Stimulated activated CD8-positive, alpha-beta memory T cell treated with anti-CD3 and anti-CD28 coated beads, Interleukin-12 subunit alpha, Interleukin-12 subunit beta, amount 100 ng/mL, for 4 hours (primary cell): ENCODE results near the gene IKBKG.
"Not testable (repeated sequence)": the region's sequence is repeated elsewhere in the genome, so short reads cannot be mapped to it uniquely, and the experiment has no call there.

Experiments
- DNase-seq: peaks from one replicate; pipeline ENCODE4 v3.0.0-alpha.2; 2020; ENCODE audit warnings: low read depth

IKBKG gene

DNA sequence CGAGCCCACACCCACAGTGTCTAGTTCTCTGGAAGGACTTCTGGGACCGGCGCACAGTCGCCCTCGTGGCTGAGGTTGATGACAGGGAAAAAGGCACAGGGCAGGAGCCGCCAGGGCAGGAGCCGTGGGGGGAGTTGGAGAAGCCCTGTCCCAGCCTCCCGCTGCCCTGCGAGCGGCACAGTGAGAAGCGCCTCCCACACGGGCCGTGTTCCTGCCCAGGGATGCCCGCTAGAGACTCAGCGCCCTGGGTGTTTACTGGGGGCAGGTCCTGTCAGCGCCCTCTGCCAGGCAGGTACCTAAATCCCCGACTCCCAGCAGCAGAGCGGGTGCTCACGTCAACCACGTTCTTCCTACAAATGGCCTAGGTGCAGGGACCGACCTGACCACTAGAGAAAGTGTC lies 11.5 kb downstream of the IKBKG start:
- DNase-seq, result not testable (repeated sequence)

DNA sequence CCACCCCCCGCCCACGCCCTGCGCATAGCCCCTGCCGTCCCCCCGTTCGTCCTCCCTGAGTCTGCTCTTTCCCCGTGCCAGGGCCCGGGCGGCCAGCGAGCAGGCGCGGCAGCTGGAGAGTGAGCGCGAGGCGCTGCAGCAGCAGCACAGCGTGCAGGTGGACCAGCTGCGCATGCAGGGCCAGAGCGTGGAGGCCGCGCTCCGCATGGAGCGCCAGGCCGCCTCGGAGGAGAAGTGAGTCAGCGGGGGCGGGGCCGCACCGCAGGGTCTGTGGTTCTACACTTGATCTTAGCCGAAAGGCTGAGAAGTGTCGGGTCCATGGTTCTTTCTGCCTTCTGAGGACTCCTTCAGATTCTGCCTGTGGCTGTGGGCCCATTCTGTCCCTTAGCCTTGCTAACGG lies 12.9 kb downstream of the IKBKG start:
- not testable (repeated sequence) for DNase-seq

DNA sequence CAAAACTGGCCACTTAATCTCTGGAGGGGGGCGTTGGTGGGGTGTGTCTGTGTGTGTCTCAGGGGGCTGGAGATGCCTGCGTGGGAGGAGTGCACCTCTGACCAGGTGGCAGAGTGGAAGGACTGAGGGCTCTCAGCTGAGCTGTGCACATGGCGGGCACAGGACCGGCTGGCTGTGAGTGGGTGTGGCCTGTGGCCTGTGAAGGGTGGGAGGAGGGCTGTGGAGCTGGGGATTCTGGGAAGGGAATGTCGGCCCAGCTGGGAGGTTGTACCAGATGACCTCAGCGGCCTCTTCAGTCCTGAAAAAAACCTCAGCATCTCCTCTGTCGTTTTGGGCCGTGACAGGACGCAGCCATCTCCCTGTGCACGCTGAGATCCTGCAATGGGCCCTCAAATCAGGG lies 14.9 kb downstream of the IKBKG start:
- DNase-seq, result not testable (repeated sequence)

DNA sequence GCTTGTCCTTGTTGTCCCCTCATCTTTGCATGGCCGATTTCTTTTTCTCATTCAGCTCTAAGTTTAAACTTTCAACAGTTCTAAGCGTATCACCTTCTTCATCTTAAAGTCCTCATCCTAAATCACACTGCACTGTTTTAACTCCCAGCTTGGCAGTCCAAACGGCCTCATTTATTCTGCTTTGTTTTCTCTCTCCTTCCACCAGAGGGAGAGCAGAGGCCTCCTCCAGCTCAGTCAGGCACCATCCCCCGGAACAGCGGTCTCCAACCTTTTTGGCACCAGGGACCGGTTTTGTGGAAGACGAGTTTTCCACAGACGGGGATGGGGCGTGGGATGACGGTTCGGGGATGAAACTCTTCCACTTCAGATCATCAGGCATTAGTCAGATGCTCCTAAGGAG lies 22.9 kb downstream of the IKBKG start:
- not testable (repeated sequence) for DNase-seq

DNA sequence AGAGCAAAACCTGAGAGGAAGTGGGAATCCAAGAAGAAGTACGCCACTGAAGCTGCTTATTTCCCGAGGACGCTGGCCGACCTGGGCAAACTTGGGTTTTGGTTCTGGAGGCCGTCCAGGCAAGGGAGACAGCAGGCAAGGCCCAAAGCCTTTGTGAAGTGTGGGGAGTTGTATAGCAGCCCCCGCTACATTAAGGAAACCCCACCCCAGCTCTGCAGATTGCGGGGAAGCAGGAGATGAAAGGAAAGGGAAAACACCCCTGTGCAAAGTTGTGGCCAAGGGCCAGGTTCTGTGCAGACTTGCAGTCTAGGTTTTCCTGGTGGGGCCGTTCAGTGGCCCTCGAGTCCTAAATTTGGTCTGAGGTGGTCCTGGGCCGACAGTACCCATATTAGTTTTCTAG lies 25.6 kb downstream of the IKBKG start:
- DNase-seq, result not testable (repeated sequence)

DNA sequence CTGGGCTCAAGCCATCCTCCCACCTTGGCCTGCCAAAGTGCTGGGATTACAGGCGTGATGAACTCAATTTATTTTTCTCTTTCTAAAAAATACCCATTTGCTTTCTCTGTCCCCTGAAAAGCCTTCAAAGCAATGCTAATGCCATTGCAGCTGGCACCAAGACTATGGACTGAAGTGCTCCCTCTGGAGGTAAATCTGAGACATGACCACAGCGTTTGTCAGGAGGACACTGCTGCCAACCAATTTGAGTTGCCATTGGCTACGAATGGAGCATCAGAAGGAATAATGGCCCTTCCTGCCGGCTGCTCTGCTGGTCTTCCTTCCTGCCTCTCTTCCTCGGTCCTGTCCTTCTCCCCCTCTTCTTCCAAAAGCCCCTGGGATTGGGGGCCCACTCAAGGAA lies 27.7 kb downstream of the IKBKG start:
- DNase-seq, result not testable (repeated sequence)

DNA sequence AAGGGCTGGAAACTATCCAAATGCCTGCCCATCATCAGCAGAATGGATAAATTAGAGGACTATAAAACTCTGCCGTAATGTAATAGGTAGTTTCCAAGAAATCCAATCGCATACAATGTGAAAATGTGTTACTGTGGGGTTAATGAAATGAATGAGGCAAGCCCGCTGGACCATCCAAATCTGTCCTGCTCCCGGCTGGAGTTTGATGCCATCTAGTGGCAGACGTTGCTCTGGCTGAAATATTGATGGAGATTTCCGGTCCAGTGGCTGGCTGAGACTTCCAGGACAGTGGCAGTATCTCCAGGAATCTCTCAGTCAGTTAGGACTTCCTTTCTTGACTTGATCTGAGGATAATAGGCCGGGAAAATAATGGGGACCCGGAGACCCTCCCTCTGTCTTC lies 35.6 kb downstream of the IKBKG start:
- not testable (repeated sequence) for DNase-seq

DNA sequence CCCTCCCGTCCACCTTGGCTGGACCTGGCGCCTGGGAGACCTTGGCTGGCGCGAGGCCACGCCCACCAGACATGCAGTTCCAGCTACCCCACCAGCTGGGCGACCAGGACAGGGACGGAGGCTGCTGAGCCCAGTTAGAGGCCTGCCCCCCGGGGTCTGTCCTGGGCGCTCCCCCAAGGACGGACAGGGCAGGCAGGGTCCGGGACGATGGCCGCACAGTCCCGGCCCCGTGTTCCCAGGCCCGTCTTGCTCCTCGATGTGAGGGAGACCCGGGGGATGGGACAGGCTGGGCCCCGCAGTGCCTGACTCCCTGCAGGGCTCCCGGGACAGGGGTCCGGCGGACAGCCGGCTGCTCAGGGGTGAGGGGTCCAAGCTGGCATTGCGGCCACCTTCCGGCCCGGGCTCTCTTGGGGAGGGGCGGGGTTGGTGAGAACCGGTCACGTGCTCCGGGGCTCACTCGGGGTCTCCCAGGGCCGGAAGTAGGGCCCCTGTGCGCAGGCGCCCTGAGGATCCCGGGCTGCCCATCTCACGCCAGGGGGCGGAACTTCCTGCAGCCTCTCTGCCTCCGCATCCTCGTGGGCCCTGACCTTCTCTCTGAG lies 37.3 kb downstream of the IKBKG start, which contains the start of gene CTAG1A:
CTAG1A (plus strand) TSS at position 549 of the 599 bp plus-strand sequence. CDS start 74 bp downstream, outside the sequence.
- not testable (repeated sequence) for DNase-seq

DNA sequence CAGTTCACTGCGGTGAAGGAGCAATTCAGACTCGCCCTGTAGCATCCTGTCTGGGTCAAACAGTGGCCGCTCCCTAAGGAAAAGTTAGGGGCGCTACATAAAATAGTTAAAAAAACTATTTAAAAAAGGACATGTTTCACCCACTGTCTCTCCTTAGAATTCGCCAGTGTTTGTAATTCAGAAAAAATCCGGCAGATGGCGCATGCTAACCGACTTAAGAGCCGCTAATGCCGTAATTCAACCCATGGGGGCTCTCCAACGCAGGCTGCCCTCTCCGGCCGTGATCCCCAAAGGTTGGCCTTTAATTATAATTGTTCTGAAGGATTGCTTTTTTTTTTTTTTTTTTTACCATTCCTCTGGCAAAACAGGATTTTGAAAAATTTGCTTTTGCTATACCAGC lies 43.0 kb downstream of the IKBKG start:
- DNase-seq, result not testable (repeated sequence)

DNA sequence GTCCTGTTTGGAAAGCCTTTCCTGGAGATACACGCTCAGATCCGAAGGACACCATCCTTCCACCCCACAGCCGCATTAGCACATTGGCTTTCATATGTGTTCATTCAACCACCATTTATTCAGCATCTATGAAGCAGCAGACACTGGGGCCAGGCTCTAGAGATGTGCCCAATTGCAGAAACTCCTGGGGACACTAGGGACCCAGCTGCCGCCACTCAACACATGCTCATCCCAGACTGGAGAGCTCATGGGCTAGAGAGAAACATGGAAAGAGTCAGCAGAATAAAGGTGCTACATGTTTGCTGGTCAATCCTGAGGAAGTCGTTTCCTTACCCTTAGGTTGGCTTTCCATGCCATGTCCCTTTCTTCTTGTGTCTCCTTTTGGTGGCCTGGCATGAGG lies 45.1 kb downstream of the IKBKG start:
- DNase-seq, result no peak

DNA sequence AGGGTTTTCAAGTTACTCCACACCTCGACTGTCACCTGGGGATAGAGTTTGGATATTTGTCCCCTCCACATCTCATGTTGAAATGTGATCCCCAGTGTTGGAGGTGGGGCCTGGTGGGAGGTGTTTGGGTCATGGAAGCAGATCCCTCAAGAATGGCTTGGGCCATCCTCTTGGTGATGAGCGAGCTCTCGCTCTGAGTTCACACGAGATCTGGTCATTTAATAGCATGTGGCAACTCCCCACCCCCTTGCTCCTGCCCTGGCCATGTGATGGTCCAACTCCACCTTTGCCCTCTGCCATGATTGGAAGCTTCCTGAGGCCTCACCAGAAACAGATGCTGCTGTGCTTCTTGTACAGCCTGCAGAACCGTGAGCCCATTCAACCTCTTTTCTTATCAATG lies 45.8 kb downstream of the IKBKG start:
- no peak for DNase-seq

DNA sequence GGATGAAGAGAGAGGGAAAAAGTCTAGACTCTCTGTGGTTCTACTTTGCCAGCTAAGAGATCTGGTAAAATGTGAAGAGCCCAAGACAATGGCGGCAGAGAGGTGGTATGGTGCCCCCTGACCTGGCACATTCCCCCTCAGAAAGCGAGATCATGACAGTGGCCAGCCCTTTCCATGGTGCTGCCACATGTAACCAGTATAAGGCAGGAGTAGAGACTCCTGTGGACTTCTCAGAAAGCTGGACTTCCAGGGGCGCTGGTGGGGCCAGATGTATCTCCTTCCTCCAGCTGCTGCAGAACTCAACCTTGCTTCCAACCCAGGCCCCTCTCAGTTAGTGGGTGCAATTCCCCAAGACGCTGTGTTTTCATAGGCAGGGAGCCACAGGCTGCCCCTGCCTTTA lies 47.1 kb downstream of the IKBKG start:
- no peak for DNase-seq

DNA sequence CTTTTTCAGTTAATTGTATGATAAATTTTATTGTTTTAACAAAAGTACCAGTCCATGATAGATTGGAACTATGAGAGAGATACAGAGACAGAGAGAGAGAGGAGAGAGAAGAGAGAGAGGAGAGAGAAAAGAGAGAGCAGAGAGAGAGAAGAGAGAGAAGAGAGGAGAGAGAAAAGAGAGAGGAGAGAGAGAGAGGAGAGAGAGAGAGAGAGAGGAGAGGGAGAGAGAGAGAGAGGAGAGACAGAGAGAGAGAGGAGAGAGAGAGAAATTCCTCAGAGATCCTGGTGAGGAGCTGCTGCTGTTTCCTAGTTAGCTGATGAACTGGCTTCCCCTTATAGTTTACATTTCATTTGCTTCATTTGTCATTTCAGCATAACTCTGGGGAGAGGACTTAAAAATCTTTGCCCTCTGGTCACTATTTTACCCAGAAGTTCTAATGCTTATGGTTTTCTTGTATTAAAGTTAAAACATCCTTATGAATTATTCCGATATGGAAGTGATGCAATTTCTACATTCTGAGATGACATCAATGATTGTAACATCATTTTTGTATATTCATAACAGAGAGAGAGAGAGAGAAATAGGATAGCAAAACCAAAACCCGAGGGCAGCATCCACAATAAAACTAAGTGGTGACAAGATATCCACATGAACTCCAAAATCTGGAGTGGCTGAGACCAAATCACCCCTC lies 48.3 kb downstream of the IKBKG start:
- no peak for DNase-seq

DNA sequence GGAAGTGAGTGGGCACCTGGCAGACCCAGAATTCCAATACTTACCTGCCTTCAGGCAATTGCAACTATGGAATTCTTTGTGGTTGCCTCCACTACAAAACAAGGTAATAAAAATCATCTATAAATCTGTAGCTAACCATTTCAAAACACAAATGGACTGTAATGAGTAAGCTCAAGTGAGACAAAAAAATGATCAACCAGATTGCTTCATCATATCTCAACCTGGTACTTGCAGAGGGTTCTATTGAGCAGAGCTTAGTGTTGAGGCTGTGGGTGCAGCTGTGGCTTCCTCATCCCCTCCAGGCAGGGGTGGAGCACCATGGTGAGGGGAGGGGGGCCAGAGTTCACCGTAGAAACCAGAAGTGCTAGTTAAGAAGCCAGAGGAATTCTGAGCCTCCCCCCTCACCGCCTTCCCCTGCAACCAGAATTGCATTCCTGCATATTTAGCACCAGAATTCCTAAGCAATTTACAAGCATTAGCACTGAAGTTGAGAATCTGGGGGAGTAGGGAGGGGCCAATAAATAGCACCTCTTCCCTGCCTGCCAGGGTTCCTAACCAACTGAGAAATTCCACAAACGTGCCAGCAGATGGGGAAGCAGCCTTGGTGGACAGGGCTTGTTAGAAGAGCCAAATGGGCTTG lies 49.0 kb downstream of the IKBKG start:
- DNase-seq, result no peak

DNA sequence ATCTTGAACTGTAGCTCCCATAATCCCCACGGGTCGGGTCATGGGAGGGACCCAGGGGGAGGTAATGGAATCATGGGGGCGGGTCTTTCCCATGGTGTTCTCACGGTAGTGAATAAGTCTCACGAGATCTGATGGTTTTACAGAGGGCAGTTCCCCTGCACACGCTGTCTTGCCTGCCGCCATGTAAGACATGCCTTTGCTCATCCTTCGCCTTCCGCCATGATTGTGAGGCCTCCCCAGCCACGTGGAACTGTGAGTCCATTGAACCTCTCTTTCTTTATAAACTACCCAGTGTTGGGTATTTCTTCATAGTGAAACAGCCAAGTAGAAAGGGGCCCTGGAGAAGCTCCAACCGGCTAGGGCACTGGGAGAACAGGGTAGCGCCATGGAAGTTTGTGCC lies 49.8 kb downstream of the IKBKG start:
- no peak for DNase-seq

DNA sequence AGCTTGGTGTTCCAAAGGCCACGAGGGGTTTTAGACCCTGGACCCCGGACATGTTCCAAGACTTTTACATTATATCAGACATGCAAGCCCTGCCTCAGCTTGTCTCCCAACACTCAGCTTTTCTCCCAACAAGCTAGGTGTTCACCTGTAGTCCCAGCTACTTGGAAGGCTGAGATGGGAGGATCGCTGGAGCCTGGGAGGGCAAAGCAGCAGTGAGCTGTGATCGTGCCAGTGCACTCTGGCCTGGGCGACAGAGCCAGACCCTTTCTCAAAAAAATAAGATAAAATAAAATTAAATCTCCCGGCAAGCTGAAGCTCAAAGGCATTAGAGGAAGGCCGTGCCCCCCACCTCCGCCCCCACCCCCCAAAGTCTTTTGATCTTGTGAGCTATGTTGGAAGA lies 51.2 kb downstream of the IKBKG start:
- no peak for DNase-seq

DNA sequence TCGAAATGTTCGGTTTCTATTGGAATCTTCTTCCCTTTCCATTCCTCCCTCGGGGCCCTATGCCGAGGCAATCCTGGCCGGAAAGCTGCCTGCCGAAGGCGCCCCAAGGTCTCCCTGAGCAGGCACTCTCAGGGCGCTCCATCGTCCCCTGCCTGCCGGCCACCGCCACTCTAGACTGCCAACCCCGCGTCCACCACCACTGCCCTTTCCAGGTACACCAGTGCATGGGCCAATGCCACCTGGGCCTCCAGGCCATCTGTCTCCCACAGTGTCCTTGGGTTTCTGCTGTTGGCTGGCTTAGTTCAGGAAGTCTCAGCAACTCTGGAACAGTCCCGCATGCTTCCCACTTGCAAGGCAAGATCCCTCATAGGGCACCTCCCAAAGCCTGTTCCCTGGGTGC lies 52.1 kb downstream of the IKBKG start:
- no peak for DNase-seq

DNA sequence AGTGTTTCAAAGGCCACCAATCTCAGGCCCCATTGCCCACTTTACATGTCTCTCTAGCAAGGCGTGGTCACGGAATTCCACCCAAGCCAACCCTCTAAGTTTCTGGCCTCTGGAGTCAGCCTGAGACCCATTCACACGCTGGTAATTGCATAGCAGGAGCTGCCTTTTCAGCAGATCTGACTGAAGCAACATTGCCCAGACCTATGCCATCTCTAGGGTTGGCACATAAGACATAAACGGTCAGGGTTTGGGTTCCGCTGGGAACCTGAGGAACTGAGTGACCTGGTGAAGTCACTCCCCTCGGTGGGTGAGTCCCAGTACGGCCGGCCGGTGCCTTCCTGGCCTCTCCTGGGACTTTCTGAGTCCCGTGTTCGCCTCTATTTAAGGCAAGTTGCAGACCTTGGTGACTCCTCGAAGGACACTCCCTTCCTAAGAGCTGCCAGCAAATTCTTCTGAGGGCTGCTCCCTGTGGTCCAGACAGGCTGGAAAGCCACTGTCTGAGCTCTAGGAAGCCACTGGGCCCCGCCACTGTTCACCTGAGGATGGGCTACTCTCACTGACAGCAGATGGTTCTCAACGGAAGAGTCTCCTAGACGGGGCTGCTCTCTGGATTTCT lies 53.4 kb downstream of the IKBKG start:
- no peak for DNase-seq

DNA sequence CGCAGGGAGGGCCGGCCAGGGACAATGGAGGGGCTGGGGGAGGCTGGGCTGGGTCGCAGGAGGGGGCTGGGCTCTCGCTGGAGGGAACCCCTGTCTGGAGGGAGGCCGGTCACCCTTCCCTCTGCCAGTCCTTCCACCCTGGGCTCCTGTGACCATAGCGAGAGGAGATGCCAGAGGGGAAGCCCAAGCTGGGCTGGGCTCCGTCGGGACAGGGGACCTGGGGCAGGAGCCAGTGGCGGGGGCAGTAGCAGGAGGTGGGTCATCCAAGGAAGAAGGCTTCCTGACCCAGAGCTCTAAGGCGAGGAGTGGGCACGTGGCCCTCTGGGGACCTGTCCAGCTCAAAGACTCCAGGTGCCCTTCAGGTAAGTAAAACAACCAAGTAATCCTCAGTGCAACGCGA lies 54.8 kb downstream of the IKBKG start:
- no peak for DNase-seq

DNA sequence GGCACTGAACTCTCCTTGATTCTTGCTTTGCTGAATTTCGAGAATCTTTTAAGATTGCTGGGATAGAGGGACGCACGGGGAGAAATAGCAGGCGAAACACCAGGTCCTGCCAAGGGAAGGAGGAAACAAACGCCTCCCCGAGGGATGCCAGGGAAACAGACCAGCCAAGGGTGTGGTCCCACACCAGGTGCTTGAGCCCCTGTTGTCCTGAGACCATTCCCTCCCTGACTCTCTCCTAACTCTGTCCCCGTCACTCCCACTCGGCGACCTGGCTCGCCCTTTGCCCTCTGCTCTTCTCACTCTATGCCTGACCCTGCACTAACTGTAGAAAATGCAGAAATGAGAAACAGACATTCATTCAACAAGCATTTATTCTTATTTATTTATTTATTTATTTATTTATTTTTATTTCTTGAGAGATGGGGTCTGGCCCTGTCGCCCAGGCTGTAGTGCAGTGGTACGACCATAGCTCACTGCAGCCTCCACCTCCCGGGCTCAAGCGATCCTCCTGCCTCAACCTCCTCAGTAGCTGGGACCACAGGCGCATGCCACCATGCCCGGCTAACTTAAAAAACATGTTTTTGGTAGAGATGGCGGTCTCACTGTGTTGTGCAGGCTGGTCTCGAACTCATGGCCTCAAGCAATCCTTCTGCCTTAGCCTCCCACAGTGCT lies 55.5 kb downstream of the IKBKG start:
- DNase-seq, result no peak

DNA sequence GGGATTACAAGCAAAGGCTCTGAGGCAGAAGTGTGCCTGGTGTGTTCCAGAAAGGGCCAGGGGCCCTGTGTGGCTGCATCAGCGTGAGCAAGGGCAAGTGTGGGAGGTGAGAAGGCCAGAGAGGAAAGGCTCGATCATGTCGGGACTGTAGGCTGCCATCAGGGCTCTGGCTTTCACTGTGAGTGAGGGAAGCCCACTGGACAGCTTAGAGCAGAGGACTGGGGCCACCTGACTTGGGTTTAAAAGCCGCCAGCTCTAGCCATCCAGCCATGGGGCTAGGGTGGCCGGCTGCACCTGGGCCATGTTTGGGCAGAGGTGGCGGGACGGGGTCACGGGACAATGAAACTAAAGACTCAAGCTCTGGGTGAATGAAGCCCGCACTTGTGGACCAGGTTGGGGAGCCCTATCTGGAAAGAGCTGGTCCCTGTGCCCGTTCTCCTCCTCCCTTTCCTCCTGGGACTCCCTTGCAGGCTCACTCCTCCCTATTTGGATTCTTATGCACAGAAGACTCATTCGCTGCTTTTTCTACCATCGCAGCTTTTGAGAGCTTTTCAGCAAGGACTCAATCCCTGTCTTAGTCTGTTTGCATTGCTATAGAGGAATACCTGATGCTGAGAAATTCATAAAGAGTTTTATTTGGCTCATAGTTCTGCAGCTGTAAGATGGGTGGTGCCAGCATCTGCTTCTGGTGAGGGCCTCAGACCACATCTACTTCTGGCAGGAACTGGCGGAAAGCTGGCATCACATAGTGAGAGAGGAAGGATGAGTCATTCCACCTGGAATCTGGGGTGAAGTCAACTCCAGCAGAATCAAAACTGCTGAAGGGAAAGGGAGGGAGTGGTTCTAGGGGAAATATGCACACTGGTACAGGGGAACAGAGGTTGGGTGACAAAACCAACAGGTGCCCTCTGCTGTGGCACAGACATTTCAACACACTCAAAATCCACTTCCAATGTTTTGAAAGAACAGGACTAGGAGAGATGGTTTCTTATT lies 56.3 kb downstream of the IKBKG start:
- DNase-seq, result no peak
